Thyroid gland (tissue), 4 donors: ENCODE data around the gene TRIM52.

Experiments
- CTCF ChIP-seq, 6 experiments: fragments of 200-600 bp in 3 of 6; fragments of 450-650 bp in 3 of 6; sonication (generic) in 3 of 6; IDR thresholded peaks; one replicate each; pipeline ENCODE4 v1.5.1; 2016 to 2019; ENCODE audit warnings: antibody characterized with exemption in 6 of 6, mild to moderate bottlenecking in 2 of 6, inconsistent platforms in 1 of 6, moderate library complexity in 1 of 6
- POLR2A ChIP-seq, 2 donors: fragments of 450-650 bp; IDR thresholded peaks; one replicate each; pipeline ENCODE4 v1.6.1; 2017; ENCODE audit warnings: antibody characterized with exemption in 2 of 2, mild to moderate bottlenecking in 2 of 2, moderate library complexity in 1 of 2

- no peak for TF ChIP-seq CTCF (IDR thresholded peaks at IDR 0.05)
- no peak for TF ChIP-seq POLR2A (IDR thresholded peaks at IDR 0.05)
Observed at GRCh38 chr5:181255836-181256578, 4.9 kb downstream of the TRIM52 start.
